IMR-90 (cell line): ENCODE results near the gene PEAK1. TPM values are rescaled to one million over a fixed set of nuclear protein-coding genes. Genes with fewer than 3 reads are reported as not detected.

ENCODE experiments used
- ATAC-seq: fragments of 200-7000 bp; cut with Tn5 transposase; 2 replicates; pipeline ENCODE4 v1.9.1; 2020; ENCODE audit warnings: low read depth, mild to moderate bottlenecking, moderate library complexity
- BruUV-seq: library from RNA; stranded (reverse); fragments of 400-500 nt; replicated peaks from 2 replicates; lab custom pipeline; 2021; lab: Mats Ljungman, UMichigan
- CTCF ChIA-PET: fragments of 300-600 bp; formaldehyde crosslinking; extraction: SDS; loops from one replicate; lab custom pipeline; 2021; ENCODE audit warnings: antibody characterized with exemption; lab: Yijun Ruan, JAX
- POLR2A ChIA-PET: fragments of 300-600 bp; sonication (Branson Sonifier 250); formaldehyde crosslinking; loops from one replicate; lab custom pipeline; 2022; ENCODE audit warnings: antibody characterized with exemption; ENCODE audit not compliant: unreplicated experiment; lab: Charles Lee
- DNase-seq: peaks from one replicate; pipeline ENCODE4 v3.0.0; 2013
- H2AFZ ChIP-seq: replicated peaks from 2 replicates; pipeline ENCODE3; 2013; ENCODE audit warnings: low read length, mild to moderate bottlenecking; ENCODE audit not compliant: poor library complexity
- H2AK5ac ChIP-seq: 2 replicates; pipeline ENCODE4 v1.6.1; 2013; ENCODE audit warnings: low read depth, low read length, inconsistent platforms
- H2AK9ac ChIP-seq: replicated peaks from 2 replicates; pipeline ENCODE3; 2013; ENCODE audit warnings: mild to moderate bottlenecking, low read depth, low read length, moderate library complexity; ENCODE audit not compliant: poor library complexity
- H2BK120ac ChIP-seq: 2 replicates; pipeline ENCODE4 v1.6.1; 2013; ENCODE audit warnings: low read depth, low read length, inconsistent platforms
- H2BK15ac ChIP-seq: 3 replicates; pipeline ENCODE4 v1.6.1; 2013; ENCODE audit warnings: low read depth, low read length, inconsistent platforms
- H2BK20ac ChIP-seq: 2 replicates; pipeline ENCODE4 v1.6.1; 2013; ENCODE audit warnings: low read depth, mild to moderate bottlenecking, inconsistent platforms, low read length, moderate library complexity
- H2BK5ac ChIP-seq: 2 replicates; pipeline ENCODE4 v1.6.1; 2013; ENCODE audit warnings: mild to moderate bottlenecking, low read depth, low read length, inconsistent platforms; ENCODE audit not compliant: poor library complexity, severe bottlenecking
- H3K14ac ChIP-seq: replicated peaks from 2 replicates; pipeline ENCODE4 v1.6.1; 2013; ENCODE audit warnings: low read depth, low read length, inconsistent platforms
- H3K18ac ChIP-seq: 2 replicates; pipeline ENCODE4 v1.6.1; 2013; ENCODE audit warnings: low read depth, low read length, control low read depth
- H3K23ac ChIP-seq: 2 replicates; pipeline ENCODE4 v1.6.1; 2013; ENCODE audit warnings: low read depth, low read length, inconsistent platforms
- H3K27ac ChIP-seq: 2 replicates; pipeline ENCODE4 v1.5.1; 2013; ENCODE audit warnings: mild to moderate bottlenecking, control low read depth, low read length; ENCODE audit not compliant: insufficient read depth
- H3K27me3 ChIP-seq: 2 replicates; pipeline ENCODE4 v1.6.1; 2013; ENCODE audit warnings: low read length; ENCODE audit not compliant: control insufficient read depth, insufficient read depth
- H3K36me3 ChIP-seq: 2 replicates; pipeline ENCODE4 v1.6.1; 2013; ENCODE audit warnings: low read length, mixed read lengths; ENCODE audit not compliant: control insufficient read depth, insufficient read depth
- H3K4ac ChIP-seq: 2 replicates; pipeline ENCODE4 v1.6.1; 2013; ENCODE audit warnings: low read depth, low read length, inconsistent platforms
- H3K4me1 ChIP-seq: 2 replicates; pipeline ENCODE4 v1.6.1; 2013; ENCODE audit warnings: low read length, mixed read lengths; ENCODE audit not compliant: control insufficient read depth, insufficient read depth
- H3K4me2 ChIP-seq: 2 replicates; pipeline ENCODE4 v1.6.1; 2013; ENCODE audit warnings: low read depth, mild to moderate bottlenecking, control low read depth, low read length, moderate library complexity
- H3K4me3 ChIP-seq: 2 replicates; pipeline ENCODE4 v1.5.1; 2013; ENCODE audit warnings: low read depth, mild to moderate bottlenecking, control low read depth, low read length, moderate library complexity; ENCODE audit not compliant: insufficient read depth
- H3K56ac ChIP-seq: 2 replicates; pipeline ENCODE4 v1.6.1; 2013; ENCODE audit warnings: low read length, inconsistent platforms; ENCODE audit not compliant: insufficient read depth; ENCODE audit errors: extremely low read depth
- H3K79me1 ChIP-seq, 2 experiments: 2 replicates each; pipeline ENCODE4 v1.6.1; 2013; ENCODE audit warnings: low read length in 2 of 2, inconsistent platforms in 1 of 2, low read depth in 1 of 2
- H3K9ac ChIP-seq: 2 replicates; pipeline ENCODE4 v1.6.1; 2013; ENCODE audit warnings: low read depth, low read length, control low read depth
- H3K9me1 ChIP-seq: 2 replicates; pipeline ENCODE4 v1.6.1; 2013; ENCODE audit warnings: low read length, inconsistent platforms; ENCODE audit not compliant: insufficient read depth
- H3K9me3 ChIP-seq: 2 replicates; pipeline ENCODE4 v1.6.1; 2013; ENCODE audit warnings: low read length; ENCODE audit not compliant: control insufficient read depth, insufficient read depth
- H4K20me1 ChIP-seq: 2 replicates; pipeline ENCODE4 v1.6.1; 2013; ENCODE audit warnings: low read length, inconsistent platforms; ENCODE audit not compliant: insufficient read depth
- H4K5ac ChIP-seq: 2 replicates; pipeline ENCODE4 v1.6.1; 2013; ENCODE audit warnings: mild to moderate bottlenecking, low read depth, low read length, control low read depth
- H4K8ac ChIP-seq, 2 experiments: 2 replicates each; pipeline ENCODE4 v1.6.1; 2013; ENCODE audit warnings: low read depth in 2 of 2, low read length in 2 of 2, control low read depth in 1 of 2, inconsistent platforms in 1 of 2
- H4K91ac ChIP-seq: 2 replicates; pipeline ENCODE4 v1.6.1; 2013; ENCODE audit warnings: low read depth, low read length, inconsistent platforms; ENCODE audit not compliant: insufficient read depth
- BHLHE40 ChIP-seq: fragments of 150-350 bp; IDR thresholded peaks from 2 replicates; pipeline ENCODE4 v1.6.1; 2016; ENCODE audit warnings: mild to moderate bottlenecking, low read depth, low read length
- CEBPB ChIP-seq: IDR thresholded peaks from 2 replicates; pipeline ENCODE4 v1.6.1; 2012; ENCODE audit warnings: low read depth, low read length, improper control_type of control experiment
- FOS ChIP-seq: fragments of 150-350 bp; IDR thresholded peaks from 2 replicates; pipeline ENCODE4 v1.6.1; 2016; ENCODE audit warnings: low read depth, low read length
- MAFK ChIP-seq: IDR thresholded peaks from 2 replicates; pipeline ENCODE4 v1.6.1; 2012; ENCODE audit warnings: low read depth, low read length, improper control_type of control experiment
- MAZ ChIP-seq: IDR thresholded peaks from 2 replicates; pipeline ENCODE4 v1.6.1; 2012; ENCODE audit warnings: low read depth, mild to moderate bottlenecking, low read length, improper control_type of control experiment, moderate library complexity, borderline replicate concordance
- MXI1 ChIP-seq: IDR thresholded peaks from 2 replicates; pipeline ENCODE4 v1.6.1; 2012; ENCODE audit warnings: low read depth, mild to moderate bottlenecking, low read length, moderate library complexity, borderline replicate concordance
- NFE2L2 ChIP-seq: fragments of 150-350 bp; IDR thresholded peaks from 2 replicates; pipeline ENCODE4 v1.6.1; 2016; ENCODE audit warnings: low read depth, mild to moderate bottlenecking, low read length
- POLR2A ChIP-seq: IDR thresholded peaks from 2 replicates; pipeline ENCODE4 v1.6.1; 2012; ENCODE audit warnings: mild to moderate bottlenecking, low read depth, low read length
- RCOR1 ChIP-seq: IDR thresholded peaks from 2 replicates; pipeline ENCODE4 v1.6.1; 2012; ENCODE audit warnings: mild to moderate bottlenecking, low read length, improper control_type of control experiment; ENCODE audit not compliant: insufficient replicate concordance
- dilution Hi-C: fragments of 300-500 bp; cut with HindIII; formaldehyde crosslinking; loops from one replicate; pipeline ENCODE4 v1.14.3; 2018; ENCODE audit warnings: low sequenced_read_pairs; ENCODE audit not compliant: unreplicated experiment
- in situ Hi-C: fragments of 300-500 bp; cut with MboI; formaldehyde crosslinking; loops from 3 replicates; pipeline ENCODE4 v1.14.3; 2019; ENCODE audit warnings: low sequenced_read_pairs, inconsistent platforms, mixed read lengths
- intact Hi-C: fragments of 100-400 bp; cut with micrococcal nuclease; formaldehyde crosslinking; loops from 2 replicates; pipeline ENCODE4 v1.10.0; 2022
- polyA plus RNA-seq, 3 experiments: library from polyadenylated mRNA; depleted of rRNA; stranded (reverse); fragments of >200 nt; gene quantifications; 2 replicates each; pipeline ENCODE4 v1.2.3, GENCODE V29; 2012; ENCODE audit warnings: low replicate concordance in 1 of 3
- total RNA-seq: library from RNA; depleted of rRNA; stranded (reverse); fragments of >200 nt; gene quantifications from 2 replicates; pipeline ENCODE4 v1.2.3, GENCODE V29; 2012
- TF ChIP-seq, protein P1 (sequence below): conservative IDR thresholded peaks from 2 replicates; pipeline ENCODE4 v1.5.1; 2012; ENCODE audit warnings: mild to moderate bottlenecking, low read depth, low read length, improper control_type of control experiment

PEAK1 gene
- total and polyA plus RNA-seq, 2 of the 4 experiments (the other 2 are of a cell fraction): 21.5 to 43.9 TPM

- TF ChIP-seq MAFK (no peak), BHLHE40 (no peak), CEBPB (no peak), RCOR1 (no peak), NFE2L2 (no peak), FOS (no peak), MAZ (no peak), POLR2A (no peak), MXI1 (no peak)
- TF ChIP-seq, protein P1, sequence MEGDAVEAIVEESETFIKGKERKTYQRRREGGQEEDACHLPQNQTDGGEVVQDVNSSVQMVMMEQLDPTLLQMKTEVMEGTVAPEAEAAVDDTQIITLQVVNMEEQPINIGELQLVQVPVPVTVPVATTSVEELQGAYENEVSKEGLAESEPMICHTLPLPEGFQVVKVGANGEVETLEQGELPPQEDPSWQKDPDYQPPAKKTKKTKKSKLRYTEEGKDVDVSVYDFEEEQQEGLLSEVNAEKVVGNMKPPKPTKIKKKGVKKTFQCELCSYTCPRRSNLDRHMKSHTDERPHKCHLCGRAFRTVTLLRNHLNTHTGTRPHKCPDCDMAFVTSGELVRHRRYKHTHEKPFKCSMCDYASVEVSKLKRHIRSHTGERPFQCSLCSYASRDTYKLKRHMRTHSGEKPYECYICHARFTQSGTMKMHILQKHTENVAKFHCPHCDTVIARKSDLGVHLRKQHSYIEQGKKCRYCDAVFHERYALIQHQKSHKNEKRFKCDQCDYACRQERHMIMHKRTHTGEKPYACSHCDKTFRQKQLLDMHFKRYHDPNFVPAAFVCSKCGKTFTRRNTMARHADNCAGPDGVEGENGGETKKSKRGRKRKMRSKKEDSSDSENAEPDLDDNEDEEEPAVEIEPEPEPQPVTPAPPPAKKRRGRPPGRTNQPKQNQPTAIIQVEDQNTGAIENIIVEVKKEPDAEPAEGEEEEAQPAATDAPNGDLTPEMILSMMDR: no peak
- no peak overlapping the region for H3K9ac ChIP-seq
- no peak overlapping the region for H2BK20ac ChIP-seq
- H3K14ac ChIP-seq: no peak overlapping the region
- DNase-seq (no peak), ATAC-seq (no peak)
- H3K56ac ChIP-seq: no peak overlapping the region
- no TSS peak for BruUV-seq
- H3K23ac ChIP-seq: no peak overlapping the region
- ChIA-PET CTCF (no interaction called here), POLR2A (no interaction called here)
- H4K91ac ChIP-seq: no peak overlapping the region
- no peak overlapping the region for H2AK9ac ChIP-seq
- H3K4ac ChIP-seq: no peak overlapping the region
- H2AK5ac ChIP-seq: no peak overlapping the region
- H2AFZ ChIP-seq: no peak overlapping the region
- no peak overlapping the region for H4K5ac ChIP-seq
- dilution Hi-C loops (no loop called here), intact Hi-C loops (no loop called here), in situ Hi-C loops (no loop called here)
- H3K18ac ChIP-seq: no peak overlapping the region
- H2BK5ac ChIP-seq: no peak overlapping the region
- peaks cover 28 to 76% of the 10 kb centered on the region in 2 experiments for H3K79me1 ChIP-seq
- H3K4me3 ChIP-seq: no peak overlapping the region
- H3K36me3 ChIP-seq: no peaks in the 10 kb centered on the region; the same call in 1 of the 2 replicates
- H3K9me1 ChIP-seq: peaks cover 10% of the 10 kb centered on the region; the same call in 1 of the 2 replicates
- H2BK120ac ChIP-seq: no peak overlapping the region
- H3K9me3 ChIP-seq: no peaks in the 10 kb centered on the region
- H2BK15ac ChIP-seq: no peak overlapping the region
- peaks cover 88% of the 10 kb centered on the region for H4K20me1 ChIP-seq
- H3K27ac ChIP-seq: no peak overlapping the region
- no peak overlapping the region for H3K4me2 ChIP-seq
- no peak overlapping the region for H4K8ac ChIP-seq
- no peaks in the 10 kb centered on the region for H3K27me3 ChIP-seq
- peaks cover 7% of the 10 kb centered on the region for H3K4me1 ChIP-seq
These were observed 35.1 kb downstream of the PEAK1 start for GRCh38 chr15:77384589-77385359.
